Stimulated activated CD8-positive, alpha-beta memory T cell treated with anti-CD3 and anti-CD28 coated beads, Interleukin-12 subunit alpha, Interleukin-12 subunit beta, amount 100 ng/mL, for 1 hour (primary cell): ENCODE measurements around the gene CTSV.
"Not testable (repeated sequence)": the region's sequence is repeated elsewhere in the genome, so short reads cannot be mapped to it uniquely, and the experiment has no call there.

Experiments
- DNase-seq: peaks from one replicate; pipeline ENCODE4 v3.0.0-alpha.2; 2020; ENCODE audit warnings: low read depth

Gene CTSV

DNA sequence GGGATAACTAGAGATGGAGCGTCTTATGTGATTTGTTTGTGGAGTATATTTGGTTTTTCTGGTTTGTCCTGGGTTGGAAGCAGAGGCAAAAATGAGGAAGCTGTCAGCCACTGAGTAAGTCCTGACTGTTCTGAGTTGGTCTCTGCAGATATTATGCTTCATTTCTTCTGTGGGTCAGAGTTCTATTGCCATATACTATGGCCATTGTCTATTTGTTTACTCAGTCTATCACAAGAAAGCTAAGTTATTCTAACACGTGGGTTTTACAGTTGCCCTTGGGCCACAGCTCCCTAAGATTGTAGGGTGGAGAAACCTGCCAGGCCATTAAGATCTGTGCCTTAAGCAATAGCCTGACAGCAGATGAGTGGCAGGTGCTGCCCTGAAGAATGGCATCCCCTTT lies 3.0 kb upstream of the CTSV start:
- no peak for DNase-seq

DNA sequence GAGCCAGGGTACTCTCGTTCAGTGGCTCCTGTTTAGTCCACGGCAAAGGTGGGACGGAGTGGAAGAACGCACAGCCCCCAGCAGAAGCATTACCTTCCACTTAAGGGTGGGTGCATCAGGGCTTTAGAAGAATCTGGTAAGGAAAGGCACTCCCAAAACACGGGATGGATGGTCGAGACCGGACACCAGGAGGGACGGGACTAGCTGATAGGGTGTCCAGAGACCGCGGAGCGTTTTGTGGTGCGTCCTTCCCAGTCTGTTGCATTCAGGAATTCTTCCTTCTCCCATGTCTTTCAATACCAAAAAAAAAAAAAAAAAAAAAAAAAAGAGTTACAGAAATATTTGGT lies 545 bp upstream of the CTSV start:
- no peak for DNase-seq

DNA sequence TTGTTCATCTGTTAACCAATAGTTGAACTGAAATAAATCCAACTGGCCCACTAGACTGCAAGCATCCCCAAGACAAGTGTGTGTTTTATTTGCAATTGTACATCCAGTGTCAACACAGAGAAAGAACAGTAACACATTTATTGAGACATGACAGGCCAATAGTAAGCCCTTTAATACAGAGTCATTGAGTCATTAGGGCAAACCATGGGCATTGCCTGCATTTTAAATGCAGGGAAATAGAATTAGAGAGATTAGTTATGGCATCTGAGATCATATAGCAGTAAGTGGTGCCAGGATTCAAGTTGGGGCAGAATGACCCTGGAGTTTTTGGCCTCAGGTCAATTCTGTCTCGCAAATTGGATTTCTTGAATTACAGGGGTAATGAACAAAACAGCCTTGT lies 15.4 kb downstream of the CTSV start:
- not testable (repeated sequence) for DNase-seq

DNA sequence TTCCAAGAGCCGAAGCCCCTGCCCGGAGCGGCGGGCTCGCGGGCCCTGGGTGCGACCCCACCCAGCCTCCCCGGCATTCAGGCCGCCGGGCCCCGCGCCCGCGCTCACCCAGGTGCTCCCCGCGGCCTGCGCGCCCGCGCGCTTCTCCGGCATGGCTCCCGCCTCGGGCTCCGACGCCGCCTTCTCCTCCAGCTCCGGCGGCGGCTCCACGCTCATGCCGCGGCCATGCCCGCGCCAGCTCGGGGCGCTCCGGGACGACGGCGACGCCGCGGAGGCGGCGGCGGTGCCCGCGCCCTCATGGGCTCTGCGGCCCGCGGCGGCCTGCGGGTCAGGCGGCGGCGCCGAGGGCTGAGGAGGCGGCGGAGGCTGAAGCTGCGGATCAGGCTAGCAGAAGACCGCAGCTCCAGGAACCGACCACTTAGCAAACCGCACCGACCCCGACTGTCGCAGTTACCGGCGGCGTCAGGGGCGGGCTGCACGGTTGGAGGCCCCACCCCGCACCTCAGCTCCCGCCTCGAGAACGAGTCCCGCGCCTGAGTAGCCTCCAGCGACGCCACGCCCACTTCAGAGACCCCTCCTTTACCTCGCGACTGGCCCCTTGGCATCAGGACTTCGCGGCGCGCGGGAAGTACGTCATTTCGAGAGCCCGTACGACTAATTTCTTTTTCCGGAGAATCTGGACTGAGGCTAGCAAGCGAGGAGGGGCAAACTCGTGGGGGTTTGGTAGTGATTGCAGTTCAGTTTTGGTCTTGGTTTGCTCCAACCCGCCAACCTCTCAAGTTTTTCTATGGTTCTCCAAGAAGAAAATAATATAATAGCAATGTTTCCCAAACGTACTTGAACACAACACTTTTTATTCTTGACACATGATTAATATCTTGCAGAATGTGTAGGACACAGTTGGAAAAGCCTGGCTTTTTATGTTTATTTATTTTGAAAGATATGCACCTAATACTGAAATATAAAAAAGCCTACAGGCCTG lies 25.5 kb downstream of the CTSV start:
- DNase-seq = peak; percentile 37

DNA sequence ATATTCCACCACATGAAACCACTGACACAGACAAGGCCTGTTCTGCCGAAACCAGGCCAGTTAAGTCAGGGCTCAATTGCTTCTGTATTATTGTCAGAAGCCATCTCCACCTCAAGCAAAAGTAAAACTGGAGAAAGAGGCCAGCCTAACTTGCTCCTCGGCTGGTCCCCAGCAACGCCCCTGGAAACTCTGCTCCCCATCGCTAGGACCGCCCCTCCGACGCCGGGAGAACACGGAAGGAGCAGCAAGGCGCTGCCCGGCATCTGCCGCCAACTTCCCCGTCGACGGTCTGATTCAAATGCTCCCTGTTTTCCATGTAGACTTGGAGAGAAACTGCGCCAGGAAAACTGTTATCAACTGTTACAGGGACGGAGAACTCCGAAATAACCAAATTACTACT lies 26.3 kb downstream of the CTSV start:
- not testable (repeated sequence) for DNase-seq

DNA sequence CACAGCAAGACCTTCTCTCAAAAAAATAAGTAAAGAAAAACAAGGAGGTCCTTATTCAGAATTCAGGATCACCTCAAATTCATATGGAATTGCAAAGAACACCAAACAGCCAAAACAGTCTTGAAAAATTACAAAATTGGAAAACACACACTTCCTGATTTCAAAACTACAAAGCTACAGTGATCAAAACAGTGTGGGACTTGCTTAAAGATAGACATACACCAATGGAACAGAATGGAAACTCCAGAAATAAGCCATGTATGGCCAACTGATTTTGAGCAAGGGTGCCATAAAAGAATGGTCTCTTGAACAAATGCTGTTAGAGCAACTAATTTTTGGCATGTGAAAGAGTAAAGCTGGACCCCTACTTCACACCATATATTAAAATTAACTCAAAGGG lies 36.7 kb downstream of the CTSV start:
- not testable (repeated sequence) for DNase-seq

DNA sequence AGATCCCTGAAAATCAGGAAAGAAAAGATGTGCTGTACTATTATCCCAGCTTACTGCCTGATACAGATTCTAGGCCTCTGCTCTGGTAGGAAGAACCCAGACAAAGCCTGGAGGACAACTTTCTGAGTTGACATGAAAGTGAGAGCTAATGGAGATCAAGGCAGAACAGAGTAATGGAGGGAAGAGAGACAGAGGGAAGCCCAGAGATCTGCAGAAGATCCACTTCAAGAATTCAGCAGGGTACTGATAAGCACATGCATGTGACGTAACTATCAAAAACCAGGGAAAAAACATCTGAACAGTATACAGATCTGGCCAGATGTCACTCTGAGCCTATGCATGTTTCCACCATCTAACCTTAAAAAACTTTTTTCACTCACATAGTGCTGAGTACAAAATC lies 37.6 kb downstream of the CTSV start:
- DNase-seq = not testable (repeated sequence)

DNA sequence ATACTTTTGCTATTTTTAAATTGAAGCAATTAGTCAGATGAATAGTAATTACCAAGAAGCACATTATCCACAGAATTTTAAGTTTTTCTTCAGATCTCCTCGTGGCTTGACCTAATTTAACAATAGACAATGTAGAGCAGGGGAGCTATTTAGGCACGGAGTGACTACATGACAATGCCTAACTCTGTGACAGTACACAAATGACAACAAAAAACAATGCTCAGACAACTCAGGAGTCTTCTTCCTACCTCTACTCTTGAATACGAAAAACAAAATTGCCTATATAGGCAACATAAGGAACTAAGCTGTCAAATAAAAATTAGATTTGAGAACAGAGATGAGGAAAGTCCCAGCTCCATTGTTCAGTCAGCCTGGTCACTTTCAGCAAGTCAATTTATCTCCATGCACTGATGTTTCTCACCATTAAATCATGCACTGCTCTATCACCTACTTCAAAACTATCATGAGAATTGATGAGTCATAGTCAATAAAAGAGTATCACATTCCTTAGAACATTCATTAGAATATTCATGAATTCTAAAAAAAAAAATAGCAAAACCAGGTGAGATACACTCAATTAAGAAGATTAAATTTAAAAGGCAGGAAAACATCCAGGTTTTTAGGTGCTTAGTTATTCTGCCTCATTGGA lies 38.7 kb downstream of the CTSV start:
- DNase-seq = not testable (repeated sequence)

DNA sequence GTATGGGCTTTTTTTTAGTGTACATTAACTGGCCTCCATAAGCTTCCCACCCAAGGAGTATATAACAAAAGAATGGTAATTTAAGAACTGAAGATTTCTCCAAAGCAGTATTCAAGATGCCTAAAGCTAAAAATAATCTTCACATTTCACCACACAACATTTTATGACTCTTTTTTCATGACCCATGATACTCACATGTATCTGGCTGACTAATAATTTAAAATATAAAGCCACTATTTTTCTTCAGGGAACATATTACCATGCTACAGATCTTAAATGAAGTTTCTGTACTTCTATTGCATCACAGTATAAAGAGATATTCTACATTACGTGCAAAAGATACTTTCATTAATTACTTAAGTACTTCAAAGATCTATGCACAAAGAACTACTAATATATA lies 39.2 kb downstream of the CTSV start:
- DNase-seq = not testable (repeated sequence)

DNA sequence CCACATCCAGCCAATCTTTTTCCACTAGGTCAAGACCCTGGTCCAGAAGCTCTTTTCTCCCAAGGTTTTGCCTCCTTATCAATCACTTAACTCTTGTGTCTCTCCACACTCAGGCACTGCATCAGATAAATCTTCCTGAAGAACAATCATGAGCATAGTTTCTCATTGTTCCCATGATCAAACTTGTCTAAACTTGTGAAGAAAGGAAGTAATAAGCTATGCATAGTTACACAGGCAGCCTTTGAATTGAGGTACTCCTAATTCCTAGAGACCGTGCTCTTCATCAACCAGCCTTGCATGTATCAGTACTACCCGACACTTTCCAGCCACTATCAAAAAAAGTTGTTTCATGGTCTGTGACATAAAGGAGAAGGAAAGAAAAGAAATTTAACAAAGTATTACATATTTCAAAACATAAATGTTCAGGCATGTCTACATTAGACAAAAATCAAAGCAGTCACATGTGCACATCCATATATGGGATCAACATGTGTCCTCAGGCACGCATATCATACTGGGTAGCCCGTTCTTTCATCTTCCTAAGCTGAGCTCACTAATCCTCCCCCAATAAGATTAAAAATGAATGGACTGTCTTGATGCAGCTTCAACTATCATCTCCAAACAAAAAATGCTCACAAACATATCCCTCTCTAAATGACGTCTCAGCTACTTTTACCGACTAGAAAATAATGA lies 41.8 kb downstream of the CTSV start:
- not testable (repeated sequence) for DNase-seq

DNA sequence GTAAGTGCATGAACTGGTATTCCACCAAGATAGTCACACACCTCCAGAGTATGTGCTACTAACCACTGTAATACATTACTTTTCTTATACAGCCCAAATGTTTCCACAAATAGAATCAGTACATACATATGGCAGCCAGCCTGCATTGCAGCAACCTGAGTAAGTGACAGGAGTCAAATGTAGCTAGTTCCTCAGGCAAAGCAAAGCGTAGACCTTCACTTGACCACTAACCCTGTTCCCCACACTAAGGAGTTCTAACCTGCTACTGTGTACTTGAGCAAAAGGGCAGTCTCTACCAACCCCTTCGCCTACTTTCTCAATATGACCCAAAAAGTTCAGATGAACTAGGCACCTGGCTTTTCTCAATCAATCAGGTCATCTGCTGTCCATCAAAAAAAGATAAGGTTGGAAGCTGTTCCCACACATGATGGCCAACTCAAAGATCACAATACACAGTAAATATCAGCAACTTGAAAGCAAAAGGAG lies 44.4 kb downstream of the CTSV start:
- not testable (repeated sequence) for DNase-seq

DNA sequence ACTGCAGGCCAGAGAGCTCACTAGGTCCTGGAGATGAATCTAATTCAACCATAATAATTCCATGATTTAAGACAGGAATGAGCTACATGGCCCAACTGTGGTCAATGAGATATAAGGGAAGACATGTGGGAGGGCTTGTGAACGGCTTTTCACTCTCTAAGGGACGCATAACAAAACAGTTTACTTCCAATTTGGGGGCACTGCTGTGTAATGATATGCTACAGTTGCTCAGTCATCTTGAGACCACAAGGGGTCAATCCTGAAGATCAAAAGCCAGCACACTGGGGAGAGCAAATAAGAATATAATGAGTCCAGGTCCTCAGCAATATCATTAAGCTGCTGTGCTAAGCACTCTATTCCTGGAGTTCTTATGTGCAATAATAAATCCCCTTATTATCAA lies 46.6 kb downstream of the CTSV start:
- DNase-seq = not testable (repeated sequence)

DNA sequence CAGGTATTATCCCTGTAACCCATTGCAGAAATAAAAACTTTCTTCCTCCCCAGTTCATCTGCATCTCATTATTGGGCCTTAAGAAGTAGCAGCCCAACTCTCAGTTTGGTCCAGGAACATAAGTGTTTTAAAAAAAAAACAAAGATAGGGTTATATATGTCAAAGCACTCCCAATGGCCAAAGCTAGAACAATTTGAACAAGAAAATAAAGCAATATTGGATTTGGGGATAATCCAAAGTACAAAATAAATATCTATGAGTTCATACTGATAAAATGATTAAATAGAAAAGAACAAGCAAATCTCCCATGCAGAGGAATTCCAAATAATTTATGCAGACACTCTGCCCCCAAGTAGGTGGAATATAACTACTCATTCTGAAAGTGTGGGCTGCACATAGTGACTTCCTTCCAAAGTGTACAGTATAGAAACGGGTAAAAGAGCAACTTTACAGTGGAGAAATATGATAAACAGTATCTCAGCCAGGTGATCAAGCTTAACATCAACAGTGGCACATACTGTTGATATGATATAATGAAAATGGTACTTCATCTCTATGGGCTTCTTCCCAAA lies 49.1 kb downstream of the CTSV start:
- not testable (repeated sequence) for DNase-seq

DNA sequence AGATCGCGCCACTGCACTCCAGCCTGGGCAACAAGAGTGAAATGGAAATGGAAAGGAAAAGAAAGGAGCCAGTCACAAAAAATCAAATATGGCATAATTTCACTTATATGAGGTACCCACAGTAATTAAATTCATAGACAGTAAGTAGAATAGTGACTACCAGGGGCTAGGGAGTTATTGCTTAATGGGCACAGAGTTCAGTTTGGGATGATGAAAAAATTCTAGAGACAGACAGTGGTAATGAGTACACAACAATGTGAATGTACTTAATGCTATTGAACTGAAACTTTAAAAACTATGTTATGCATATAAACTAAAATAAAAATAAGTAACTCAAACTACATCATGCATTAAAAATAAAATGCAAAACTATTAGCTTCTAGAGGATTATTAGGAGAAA lies 54.1 kb downstream of the CTSV start:
- DNase-seq = not testable (repeated sequence)

DNA sequence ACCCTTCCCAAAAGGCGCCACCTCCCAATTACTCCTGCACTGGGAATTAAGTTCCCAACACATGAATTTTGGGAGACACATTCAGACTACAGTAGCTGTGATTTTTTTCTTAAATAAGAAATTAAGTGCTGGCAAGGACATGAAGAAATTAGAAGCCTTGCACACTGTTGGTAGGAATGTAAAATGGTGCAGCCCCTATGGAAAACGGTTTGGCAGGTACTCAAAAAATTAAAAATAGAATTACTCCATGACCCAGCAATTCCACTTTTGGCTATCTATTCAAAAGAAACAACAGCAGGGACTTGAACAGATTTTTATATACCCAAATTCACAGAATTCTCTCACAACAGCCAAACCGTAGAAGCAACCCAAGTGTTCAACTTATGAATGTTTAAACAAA lies 54.8 kb downstream of the CTSV start:
- DNase-seq = not testable (repeated sequence)

DNA sequence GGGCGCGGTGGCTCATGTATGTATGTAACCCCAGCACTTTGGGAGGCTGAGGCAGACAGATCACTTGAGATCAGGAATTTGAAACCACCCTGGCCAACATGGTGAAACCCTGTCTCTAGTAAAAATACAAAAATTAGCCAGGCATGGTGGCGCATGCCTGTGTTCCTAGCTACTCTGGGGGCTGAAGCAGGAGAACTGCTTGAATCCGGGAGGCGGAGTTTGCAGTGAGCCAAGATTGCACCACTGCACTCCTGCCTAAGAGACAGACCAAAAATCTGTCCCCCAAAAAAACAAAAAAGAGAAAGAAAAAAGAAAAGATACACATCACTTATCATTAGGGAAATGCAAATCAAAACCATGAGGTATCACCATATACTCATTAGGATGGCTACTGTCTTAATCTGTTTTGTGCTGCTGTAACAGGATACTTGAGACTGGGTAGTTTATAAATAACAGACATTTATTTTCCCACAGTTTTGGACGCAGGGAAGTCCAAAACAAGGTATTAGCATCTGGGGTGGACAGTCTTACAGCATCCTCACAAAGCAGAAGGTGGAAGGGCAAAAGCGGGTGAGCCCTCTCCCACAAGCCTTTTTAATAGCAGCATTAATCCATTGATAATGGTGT lies 55.3 kb downstream of the CTSV start:
- DNase-seq = not testable (repeated sequence)
